Measurements from ENCODE around the gene PTCD2. TPM values are rescaled to one million over a fixed set of nuclear protein-coding genes. Genes with fewer than 3 reads are reported as not detected.

PTCD2 gene
- total RNA-seq, 4 donors from 2014 or later: 6.3 to 17.4 (median 11.8) TPM

- no peak overlapping the region for H3K4me3 ChIP-seq
- no peaks in the 10 kb centered on the region for H3K4me1 ChIP-seq
- 100% methylated on average over 1 of the region's 1 CpG for WGBS, 2 donors
- H3K27me3 ChIP-seq: no peaks in the 10 kb centered on the region
- no peak overlapping the region for H3K27ac ChIP-seq
- H3K36me3 ChIP-seq: peaks cover 0 to 49% (median 0%) of the 10 kb centered on the region in 3 donors
- no peaks in the 10 kb centered on the region for H3K9me3 ChIP-seq
- TF ChIP-seq, protein P1, sequence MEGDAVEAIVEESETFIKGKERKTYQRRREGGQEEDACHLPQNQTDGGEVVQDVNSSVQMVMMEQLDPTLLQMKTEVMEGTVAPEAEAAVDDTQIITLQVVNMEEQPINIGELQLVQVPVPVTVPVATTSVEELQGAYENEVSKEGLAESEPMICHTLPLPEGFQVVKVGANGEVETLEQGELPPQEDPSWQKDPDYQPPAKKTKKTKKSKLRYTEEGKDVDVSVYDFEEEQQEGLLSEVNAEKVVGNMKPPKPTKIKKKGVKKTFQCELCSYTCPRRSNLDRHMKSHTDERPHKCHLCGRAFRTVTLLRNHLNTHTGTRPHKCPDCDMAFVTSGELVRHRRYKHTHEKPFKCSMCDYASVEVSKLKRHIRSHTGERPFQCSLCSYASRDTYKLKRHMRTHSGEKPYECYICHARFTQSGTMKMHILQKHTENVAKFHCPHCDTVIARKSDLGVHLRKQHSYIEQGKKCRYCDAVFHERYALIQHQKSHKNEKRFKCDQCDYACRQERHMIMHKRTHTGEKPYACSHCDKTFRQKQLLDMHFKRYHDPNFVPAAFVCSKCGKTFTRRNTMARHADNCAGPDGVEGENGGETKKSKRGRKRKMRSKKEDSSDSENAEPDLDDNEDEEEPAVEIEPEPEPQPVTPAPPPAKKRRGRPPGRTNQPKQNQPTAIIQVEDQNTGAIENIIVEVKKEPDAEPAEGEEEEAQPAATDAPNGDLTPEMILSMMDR (IDR thresholded peaks at IDR 0.05): no peak
- TF ChIP-seq EP300 (IDR thresholded peaks at IDR 0.05) (no peak), POLR2A (IDR thresholded peaks at IDR 0.05) (no peak)
- DNase-seq (ENCODE audit: low spot score in 2 of 2): no peak
Measured at GRCh38 chr5:72359886-72360285, 39.7 kb downstream of the PTCD2 start.

- WGBS, 2 donors: 100% methylated on average over 1 of the region's 1 CpG
- no peak for TF ChIP-seq POLR2A (IDR thresholded peaks at IDR 0.05)
- TF ChIP-seq, protein P1 (IDR thresholded peaks at IDR 0.05): no peak
- TF ChIP-seq EP300 (IDR thresholded peaks at IDR 0.05): no peak
- Histone ChIP-seq H3K4me3 (no peak overlapping the region), H3K9me3 (no peaks in the 10 kb centered on the region), H3K36me3 (peaks cover 0 to 46% (median 0%) of the 10 kb centered on the region in 3 donors), H3K27me3 (no peaks in the 10 kb centered on the region), H3K27ac (no peak overlapping the region), H3K4me1 (peaks cover 0 to 6% (median 2%) of the 10 kb centered on the region in 4 donors)
- no peak for DNase-seq (ENCODE audit: low spot score in 2 of 2)
Measured at GRCh38 chr5:72363166-72363802, 43.1 kb downstream of the PTCD2 start.

DNA sequence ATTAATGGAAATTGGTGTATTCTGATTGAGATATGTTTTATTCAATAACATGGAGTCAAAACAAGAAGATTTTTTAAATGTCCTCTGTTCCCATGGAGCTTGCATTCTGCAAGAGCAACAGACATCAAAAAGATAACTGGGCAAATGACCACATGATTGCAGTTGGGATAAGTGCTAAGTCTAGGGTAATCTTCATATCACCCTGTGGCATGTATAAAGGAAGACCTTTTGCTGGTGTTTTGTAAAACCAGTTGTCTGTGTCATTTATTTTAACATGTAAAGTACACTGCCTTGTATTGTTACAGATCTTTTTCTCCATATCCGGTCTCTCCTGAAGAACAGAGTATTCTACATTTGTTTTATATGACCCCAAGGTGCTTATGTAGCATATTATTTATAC is 44.0 kb downstream of the PTCD2 start:
- DNase-seq (ENCODE audit: low spot score in 2 of 2): no peak
- H3K9me3 ChIP-seq: no peaks in the 10 kb centered on the region
- TF ChIP-seq EP300 (IDR thresholded peaks at IDR 0.05): no peak
- TF ChIP-seq POLR2A (IDR thresholded peaks at IDR 0.05): no peak
- TF ChIP-seq, protein P1 (IDR thresholded peaks at IDR 0.05): no peak
- H3K4me3 ChIP-seq: no peak overlapping the region
- no peak overlapping the region for H3K27ac ChIP-seq
- 90 to 93% methylated on average over 1 of the region's 1 CpG for WGBS, 2 donors
- peaks cover 0 to 41% (median 0%) of the 10 kb centered on the region in 3 donors for H3K36me3 ChIP-seq
- H3K27me3 ChIP-seq: no peaks in the 10 kb centered on the region
- peaks cover 0 to 6% (median 2%) of the 10 kb centered on the region in 4 donors for H3K4me1 ChIP-seq

GRCh38 chr5:72364951-72365350 is 44.8 kb downstream of the PTCD2 start:
- Histone ChIP-seq H3K9me3 (no peaks in the 10 kb centered on the region), H3K36me3 (peaks cover 0 to 33% (median 0%) of the 10 kb centered on the region in 3 donors), H3K4me1 (peaks cover 0 to 6% (median 2%) of the 10 kb centered on the region in 4 donors), H3K27me3 (no peaks in the 10 kb centered on the region), H3K4me3 (no peak overlapping the region), H3K27ac (no peak overlapping the region)
- 84 to 86% methylated on average over 4 of the region's 4 CpGs for WGBS, 2 donors
- TF ChIP-seq, protein P1 (IDR thresholded peaks at IDR 0.05): no peak
- no peak for TF ChIP-seq EP300 (IDR thresholded peaks at IDR 0.05)
- no peak for TF ChIP-seq POLR2A (IDR thresholded peaks at IDR 0.05)
- DNase-seq (ENCODE audit: low spot score in 2 of 2): no peak

DNA sequence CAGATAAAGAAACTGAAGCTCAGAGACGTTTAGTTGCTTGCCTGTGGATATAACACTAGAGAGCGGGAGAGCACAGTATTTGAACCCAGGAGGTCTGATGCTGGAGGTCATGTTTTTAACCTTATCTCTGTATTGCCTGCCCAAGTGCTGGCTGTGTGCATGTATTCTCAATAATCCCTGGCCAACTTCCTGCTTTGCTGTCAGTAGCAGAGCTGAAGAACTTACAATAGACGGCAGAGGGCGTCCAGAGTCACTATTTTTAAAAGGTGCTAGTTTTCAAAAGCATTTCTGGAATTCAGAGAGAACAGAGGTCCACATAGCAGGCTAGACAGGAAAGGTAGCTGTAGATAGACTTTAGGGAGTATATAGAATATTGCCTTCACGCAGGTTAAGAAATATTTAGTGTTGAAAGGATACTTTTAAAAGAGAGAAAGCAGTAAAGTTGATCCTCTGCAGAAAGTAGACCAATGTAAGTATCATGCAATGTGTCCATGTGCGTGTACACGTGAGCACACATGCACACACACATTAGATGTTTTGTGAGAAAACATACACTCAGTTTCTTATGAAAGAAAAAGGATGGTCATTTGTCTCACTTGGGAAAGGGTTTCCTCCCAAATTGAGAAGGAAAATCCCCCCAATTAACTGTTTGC is 46.3 kb downstream of the PTCD2 start:
- H3K27me3 ChIP-seq: no peaks in the 10 kb centered on the region
- H3K9me3 ChIP-seq: no peaks in the 10 kb centered on the region
- H3K36me3 ChIP-seq: peaks cover 0 to 19% (median 0%) of the 10 kb centered on the region in 3 donors
- no peak overlapping the region for H3K4me3 ChIP-seq
- peaks cover 0 to 6% (median 2%) of the 10 kb centered on the region in 4 donors for H3K4me1 ChIP-seq
- TF ChIP-seq EP300 (IDR thresholded peaks at IDR 0.05): no peak
- TF ChIP-seq POLR2A (IDR thresholded peaks at IDR 0.05): no peak
- TF ChIP-seq, protein P1 (IDR thresholded peaks at IDR 0.05): peak; percentile 54 to 84 (median 61)
- H3K27ac ChIP-seq: no peak overlapping the region
- DNase-seq (ENCODE audit: low spot score in 2 of 2): peak; percentile 59 to 88
- WGBS, 2 donors: 32 to 37% methylated on average over 7 of the region's 7 CpGs

Data from tibial nerve (tissue), 4 donors.